Breast epithelium (tissue), 4 donors: Measurements from ENCODE around the gene ATCAY. TPM values are rescaled to one million over a fixed set of nuclear protein-coding genes. Genes with fewer than 3 reads are reported as not detected.

Experiments
- DNase-seq, 2 donors: peaks; one replicate each; pipeline ENCODE4 v3.0.0-alpha.2; 2019; ENCODE audit warnings: low spot score in 2 of 2
- H3K27ac ChIP-seq, 2 donors: fragments of 200-600 bp; sonication (generic) in 1 of 2; one replicate each; pipeline ENCODE4 v1.5.1; 2016 to 2019; ENCODE audit warnings: mild to moderate bottlenecking in 1 of 2
- H3K27me3 ChIP-seq, 2 donors: fragments of 200-600 bp; sonication (generic) in 1 of 2; one replicate each; pipeline versions ENCODE4 v1.5.1 to v1.6.0; 2017 to 2019; ENCODE audit warnings: control low read depth in 1 of 2, mild to moderate bottlenecking in 1 of 2
- H3K36me3 ChIP-seq: fragments of 200-600 bp; one replicate; pipeline ENCODE4 v1.5.1; 2019
- H3K4me1 ChIP-seq, 2 donors: fragments of 200-600 bp; sonication (generic); one replicate each; pipeline ENCODE4 v1.5.1; 2016 to 2019; ENCODE audit warnings: control low read depth in 1 of 2
- H3K4me3 ChIP-seq, 3 donors: fragments of 200-600 bp; sonication (generic); 1 replicate in 2 of 3; 2 replicates in 1 of 3; pipeline ENCODE4 v1.5.1; 2016 to 2019; ENCODE audit warnings: mild to moderate bottlenecking in 3 of 3, moderate library complexity in 2 of 3
- H3K9me3 ChIP-seq, 2 donors: fragments of 200-600 bp; sonication (generic) in 1 of 2; one replicate each; pipeline ENCODE4 v1.5.1; 2016 to 2019; ENCODE audit warnings: control low read depth in 1 of 2
- CTCF ChIP-seq, 3 donors: fragments of 450-650 bp; IDR thresholded peaks; one replicate each; pipeline ENCODE4 v1.5.1; 2016 to 2017; ENCODE audit warnings: antibody characterized with exemption in 3 of 3, mild to moderate bottlenecking in 3 of 3, moderate library complexity in 3 of 3
- POLR2A ChIP-seq: fragments of 450-650 bp; IDR thresholded peaks from one replicate; pipeline ENCODE4 v1.6.1; 2016; ENCODE audit warnings: antibody characterized with exemption, mild to moderate bottlenecking, moderate library complexity
- POLR2AphosphoS5 ChIP-seq, 3 donors: sonication (generic); formaldehyde crosslinking; IDR thresholded peaks; one replicate each; pipeline ENCODE4 v1.6.1; 2017; ENCODE audit warnings: antibody characterized with exemption in 3 of 3
- intact Hi-C: fragments of 100-400 bp; cut with DNase I; formaldehyde crosslinking; loops from one replicate; pipeline ENCODE4 v1.15.1; 2023; ENCODE audit warnings: low total_unique reads
- total RNA-seq, 3 donors: library from RNA; depleted of rRNA; stranded (reverse); fragments of >200 nt; gene quantifications; one replicate each; pipeline ENCODE4 v1.1.0, GENCODE V29; 2016

The ATCAY gene
- total RNA-seq, 3 donors from 2014 or later = 0.73 TPM; not detected in 2

- Histone ChIP-seq H3K4me3 (no peak overlapping the region), H3K4me1 (no peaks in the 10 kb centered on the region), H3K27me3 (peaks cover 0 to 31% of the 10 kb centered on the region in 2 donors), H3K27ac (no peak overlapping the region), H3K9me3 (peaks cover 0 to 9% of the 10 kb centered on the region in 2 donors), H3K36me3 (no peaks in the 10 kb centered on the region)
- intact Hi-C loops = no loop called here
- TF ChIP-seq POLR2AphosphoS5 (IDR thresholded peaks at IDR 0.05) = no peak
- TF ChIP-seq POLR2A = no peak
- TF ChIP-seq CTCF (IDR thresholded peaks at IDR 0.05) = no peak
- DNase-seq = no peak
These were observed 17.9 kb downstream of the ATCAY start for GRCh38 chr19:3898426-3898825.

GRCh38 chr19:3899531-3900294 lies 19.2 kb downstream of the ATCAY start:
- no peak overlapping the region for H3K27ac ChIP-seq
- intact Hi-C loops = no loop called here

DNA sequence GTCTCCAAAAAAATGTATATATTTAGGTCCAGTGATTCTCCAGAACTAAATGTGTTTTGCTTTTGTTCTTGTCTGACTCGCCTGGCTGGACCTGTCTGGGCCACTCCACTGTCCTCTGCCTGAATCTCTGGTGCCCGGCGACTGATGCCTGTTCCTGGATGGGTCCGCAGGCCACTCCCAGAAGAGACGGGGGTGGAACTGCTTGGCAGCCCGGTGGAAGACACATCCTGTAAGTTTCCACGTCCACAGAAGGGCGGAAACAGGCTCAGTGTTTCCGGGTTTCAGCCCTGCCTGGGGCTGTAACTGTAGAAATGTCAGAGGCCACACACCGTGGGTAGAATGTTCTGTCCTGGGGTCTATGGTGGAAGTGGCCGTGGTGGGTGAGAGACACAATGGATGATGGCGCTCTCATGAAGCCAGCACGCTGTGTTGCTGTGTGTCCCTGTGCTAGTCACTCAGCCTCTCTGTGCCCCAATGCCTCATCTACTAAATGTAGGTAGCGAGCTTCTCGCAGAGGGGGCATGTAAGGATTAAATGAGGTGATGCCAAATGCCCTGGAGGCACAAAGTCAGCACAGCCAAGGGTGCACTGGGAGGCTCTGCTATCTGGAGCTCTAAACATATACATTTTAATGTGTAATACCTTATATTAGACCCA lies 22.0 kb downstream of the ATCAY start:
- DNase-seq = no peak
- H3K4me3 ChIP-seq = no peak overlapping the region
- no peaks in the 10 kb centered on the region for H3K4me1 ChIP-seq
- H3K36me3 ChIP-seq = no peaks in the 10 kb centered on the region
- H3K9me3 ChIP-seq = peaks cover 0 to 9% of the 10 kb centered on the region in 2 donors
- H3K27ac ChIP-seq = no peak overlapping the region
- intact Hi-C loops = no loop called here
- TF ChIP-seq POLR2A (no peak), CTCF (IDR thresholded peaks at IDR 0.05) (no peak), POLR2AphosphoS5 (IDR thresholded peaks at IDR 0.05) (no peak)
- peaks cover 0 to 32% of the 10 kb centered on the region in 2 donors for H3K27me3 ChIP-seq

More at GRCh38 chr19:3899531-3900294, 19.2 kb downstream of the ATCAY start:
- H3K27me3 ChIP-seq = peaks cover 0 to 30% of the 10 kb centered on the region in 2 donors
- no peaks in the 10 kb centered on the region for H3K4me1 ChIP-seq
- no peak for TF ChIP-seq POLR2A
- TF ChIP-seq CTCF (IDR thresholded peaks at IDR 0.05) = no peak
- no peak for TF ChIP-seq POLR2AphosphoS5 (IDR thresholded peaks at IDR 0.05)
- DNase-seq = no peak
- peaks cover 0 to 9% of the 10 kb centered on the region in 2 donors for H3K9me3 ChIP-seq
- H3K4me3 ChIP-seq = no peak overlapping the region
- no peaks in the 10 kb centered on the region for H3K36me3 ChIP-seq

DNA sequence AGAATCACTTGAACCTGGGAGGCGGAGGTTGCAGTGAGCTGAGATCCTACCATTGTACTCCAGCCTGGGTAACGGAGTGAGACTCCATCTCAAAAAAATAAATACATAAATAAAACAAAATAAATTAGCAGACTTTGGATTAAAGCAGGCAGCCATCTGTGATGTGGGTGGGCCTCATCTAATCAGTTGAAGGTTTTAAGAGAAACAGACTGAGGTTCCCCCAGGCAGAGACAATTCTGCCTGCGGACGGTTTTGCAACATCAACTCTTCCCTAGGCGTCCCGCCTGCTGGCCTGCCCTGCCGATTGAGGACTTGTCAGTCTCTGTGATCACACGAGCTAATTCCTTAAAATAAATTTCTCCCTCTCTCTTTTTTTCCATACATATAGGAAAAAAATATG lies 23.7 kb downstream of the ATCAY start:
- peaks cover 1 to 2% of the 10 kb centered on the region in 2 donors for H3K9me3 ChIP-seq
- intact Hi-C loops = no loop called here
- H3K36me3 ChIP-seq = no peaks in the 10 kb centered on the region
- no peaks in the 10 kb centered on the region for H3K4me1 ChIP-seq
- no peak overlapping the region for H3K27ac ChIP-seq
- TF ChIP-seq POLR2A = no peak
- TF ChIP-seq CTCF (IDR thresholded peaks at IDR 0.05) = no peak
- no peak for TF ChIP-seq POLR2AphosphoS5 (IDR thresholded peaks at IDR 0.05)
- no peak for DNase-seq
- peaks cover 0 to 32% of the 10 kb centered on the region in 2 donors for H3K27me3 ChIP-seq
- H3K4me3 ChIP-seq = no peak overlapping the region
